HPDE6-E6E7 (cell line): Measurements from ENCODE around the gene GABRE.
A peak's percentile ranks its signal among the peaks of the same experiment; 100 is the strongest.

ENCODE experiments used
- DNase-seq: peaks from one replicate; pipeline ENCODE4 v3.0.0; 2011; ENCODE audit warnings: missing footprints; ENCODE audit errors: extremely low spot score

The GABRE gene

GRCh38 chrX:151974336-151975227 is at the start of gene GABRE:
GABRE (minus strand) TSS chrX:151974676; CDS start chrX:151974625, 51 bp downstream.
- DNase-seq, result peak; percentile 66

DNA sequence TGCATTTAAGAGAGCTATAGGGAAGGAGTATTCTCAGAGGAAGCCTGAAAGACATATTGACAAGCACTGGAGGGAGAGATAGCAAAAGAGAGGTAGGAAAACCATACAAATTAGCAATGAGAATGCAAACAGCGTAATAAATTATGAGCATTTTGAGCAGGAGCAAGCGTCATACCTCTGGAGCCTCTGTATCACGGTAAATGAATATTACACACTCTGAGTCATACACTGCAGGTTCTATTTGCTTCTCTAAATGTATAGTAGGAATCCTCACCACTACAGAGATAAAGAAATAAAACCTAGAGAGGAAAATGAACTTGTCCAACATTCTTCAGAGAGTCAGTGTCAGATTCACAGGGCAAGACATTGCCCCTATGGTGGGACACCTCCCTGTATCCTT is 46.4 kb upstream of the GABRE start:
- no peak for DNase-seq

- no peak for DNase-seq
Observed at GRCh38 chrX:151999813-152000212, 25.3 kb upstream of the GABRE start.

DNA sequence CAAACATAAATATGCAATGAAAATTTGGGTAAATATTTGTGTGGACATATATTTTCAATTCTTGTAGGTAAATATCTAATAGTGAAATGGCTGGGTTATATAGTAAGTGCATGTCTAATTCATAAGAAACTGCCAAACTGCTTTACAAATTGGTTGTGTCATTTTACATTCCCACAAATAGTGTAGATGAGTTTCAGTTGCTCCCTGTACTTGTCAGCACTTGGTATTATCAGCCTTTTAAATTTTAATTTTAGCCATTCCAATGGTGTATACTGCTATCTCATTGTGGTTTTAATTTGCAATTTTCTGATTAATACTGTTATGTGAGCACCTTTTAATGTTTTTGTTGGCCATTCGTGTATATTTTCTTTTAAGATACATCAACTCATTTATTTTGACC is 23.1 kb upstream of the GABRE start:
- no peak for DNase-seq

- DNase-seq, result no peak
Observed at GRCh38 chrX:151996347-151996746, 21.9 kb upstream of the GABRE start.

DNA sequence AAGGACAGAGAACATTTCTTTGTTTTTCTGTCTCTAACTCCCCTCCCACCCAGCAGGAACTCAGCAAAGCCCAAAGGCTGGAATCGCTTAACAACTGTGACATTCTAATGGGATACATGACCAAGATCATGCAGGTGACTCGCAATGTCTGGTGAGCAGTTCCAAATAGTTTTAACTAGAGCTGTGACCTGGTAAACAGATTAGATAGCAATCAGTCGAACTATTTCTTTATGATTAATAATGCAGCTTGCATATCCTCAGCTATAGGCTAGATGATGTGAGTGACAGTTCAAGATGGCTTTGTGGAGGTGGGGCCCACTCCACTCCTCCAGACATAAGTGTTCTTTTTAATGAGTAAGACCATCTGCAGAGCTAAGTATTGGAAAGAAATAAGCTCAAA is 20.0 kb upstream of the GABRE start:
- no peak for DNase-seq

DNA sequence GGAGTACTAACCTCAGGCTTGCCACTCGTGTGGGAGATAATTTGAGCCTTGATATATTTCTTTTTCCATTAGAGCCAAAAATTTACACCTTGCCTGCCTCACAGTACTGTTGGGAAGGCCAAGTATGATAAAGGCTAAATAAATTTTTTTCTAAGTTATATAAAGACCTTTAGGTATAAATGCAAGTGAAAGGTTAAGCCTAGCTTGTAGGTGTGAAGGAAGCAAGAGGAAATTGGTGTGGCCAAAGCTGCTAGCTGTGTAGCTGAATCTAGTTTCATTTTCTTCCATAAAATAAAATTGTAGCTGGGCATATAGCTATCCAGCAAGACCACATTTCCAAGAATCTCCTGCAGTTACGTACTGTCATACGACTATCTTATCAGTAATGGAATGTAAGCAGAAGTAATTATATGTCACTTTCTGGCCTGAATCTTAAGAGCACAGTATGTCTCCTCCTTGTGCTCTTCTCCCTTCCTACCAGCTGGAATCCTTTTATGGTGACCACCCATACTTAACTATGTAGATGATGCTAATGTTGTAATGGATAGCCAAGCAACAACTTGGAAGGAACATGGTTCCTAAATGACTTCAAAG is 14.3 kb upstream of the GABRE start:
- DNase-seq, result no peak

GRCh38 chrX:151987108-151987507 is 12.6 kb upstream of the GABRE start:
- no peak for DNase-seq

- DNase-seq, result no peak
Observed at GRCh38 chrX:151985955-151986354, 11.5 kb upstream of the GABRE start.

DNA sequence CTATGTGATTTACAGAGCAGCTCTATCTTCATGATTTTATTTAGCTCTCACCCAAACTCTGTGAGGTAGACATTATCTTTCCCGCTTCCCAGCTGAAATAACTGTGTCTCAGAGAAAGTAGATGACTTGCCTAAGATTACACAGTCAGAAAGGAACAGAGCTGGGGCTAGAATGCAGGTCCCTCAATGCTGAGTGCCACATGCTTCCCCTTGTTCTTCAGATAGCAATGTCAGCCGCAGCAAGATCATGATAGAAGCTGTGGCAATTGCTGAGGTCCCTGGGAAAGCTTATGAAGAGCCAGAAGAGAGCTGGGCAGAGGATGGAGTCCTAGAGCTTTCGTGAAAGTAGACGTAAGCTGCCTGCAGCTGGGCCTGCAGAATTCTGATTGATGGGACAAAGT is 11.1 kb upstream of the GABRE start:
- DNase-seq, result no peak

DNA sequence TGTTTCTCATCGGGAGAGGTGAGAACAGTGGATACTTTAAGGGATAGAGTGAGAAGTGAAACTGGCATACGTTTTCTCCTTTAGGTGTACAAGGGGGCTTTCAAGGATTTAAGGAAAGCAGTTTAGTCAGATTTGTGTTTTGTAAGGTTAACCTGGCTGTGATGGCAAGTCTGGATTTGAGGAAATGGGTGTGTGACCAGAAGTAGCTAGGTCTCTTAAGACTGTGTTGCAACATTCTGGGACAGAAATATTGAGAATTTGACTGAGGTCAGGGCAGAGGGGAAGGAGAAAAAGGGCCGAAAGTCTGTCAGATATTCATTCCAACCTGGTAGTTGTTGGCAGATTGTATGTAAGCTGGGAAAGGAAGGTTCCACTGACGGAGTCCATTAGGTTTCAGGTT is 10.4 kb upstream of the GABRE start:
- DNase-seq, result no peak

- DNase-seq, result peak; percentile 74
Observed at GRCh38 chrX:151984328-151984727, 9.9 kb upstream of the GABRE start.

GRCh38 chrX:151983186-151983585 is 8.7 kb upstream of the GABRE start:
- no peak for DNase-seq

- peak; percentile 42 for DNase-seq
Observed at GRCh38 chrX:151982222-151982621, 7.7 kb upstream of the GABRE start.

GRCh38 chrX:151981129-151981528 is 6.7 kb upstream of the GABRE start:
- DNase-seq, result no peak

DNA sequence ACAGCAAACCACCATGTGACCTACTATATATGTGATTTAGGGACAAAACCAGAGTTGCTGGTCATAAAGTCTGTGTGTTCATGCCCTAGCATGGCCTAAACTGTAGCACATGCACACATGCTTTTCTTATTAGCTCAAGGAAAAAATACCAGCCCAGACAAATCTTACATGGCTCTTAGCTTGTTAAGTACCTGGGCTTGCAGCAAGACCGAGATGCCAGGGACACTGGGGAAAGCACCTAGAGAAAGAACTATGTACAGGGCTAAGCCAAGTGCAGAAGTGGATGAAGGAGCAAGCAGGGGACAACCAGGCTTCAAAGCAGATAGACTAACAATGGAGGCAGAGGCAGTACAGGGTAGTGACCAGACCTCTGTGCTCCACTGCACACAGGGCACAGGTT is 3.4 kb upstream of the GABRE start:
- no peak for DNase-seq

DNA sequence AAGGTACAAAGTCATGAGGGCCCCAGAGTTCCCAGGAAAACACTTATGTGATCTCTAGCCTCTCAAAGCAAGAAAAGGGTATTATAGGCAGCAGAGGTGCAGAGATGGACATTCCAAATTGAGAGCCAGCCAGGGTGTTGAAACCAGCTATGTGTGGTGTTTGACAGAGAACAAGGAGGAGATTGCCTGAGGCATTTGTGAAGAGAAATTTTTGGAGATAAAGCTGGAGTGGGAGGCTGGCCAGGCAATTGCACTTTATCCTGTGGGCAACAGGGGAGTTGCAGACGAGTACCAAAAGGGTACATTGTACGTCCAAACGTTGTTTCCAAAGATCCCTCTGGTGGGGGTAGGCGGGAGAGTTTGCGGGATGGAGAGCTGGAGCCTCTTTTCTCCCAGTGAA is 2.5 kb upstream of the GABRE start:
- DNase-seq, result no peak

DNA sequence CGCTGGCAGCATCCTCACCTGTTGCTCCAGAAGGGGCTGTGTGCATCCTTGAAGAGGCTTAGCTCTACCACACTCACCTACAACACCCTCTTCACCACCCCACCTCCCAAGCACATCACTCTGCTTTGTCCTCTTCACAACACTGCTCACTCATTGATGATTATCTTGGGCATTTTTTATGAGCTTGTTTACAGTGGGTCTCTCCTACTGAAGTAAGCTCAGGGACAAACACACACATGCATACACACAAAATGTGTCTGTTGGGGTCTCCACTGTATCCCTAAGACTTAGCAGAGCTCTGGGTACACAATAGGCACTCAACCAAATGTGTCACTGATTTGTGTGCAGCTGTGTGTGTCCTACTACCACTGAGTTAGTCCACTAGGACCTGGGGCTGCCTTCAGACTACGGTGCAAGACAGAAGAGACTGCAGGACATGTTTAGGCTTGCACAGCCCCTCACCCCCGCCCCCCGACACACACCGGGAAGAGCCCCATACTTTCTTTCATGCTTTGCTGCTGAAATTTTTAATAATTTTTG is 1.3 kb upstream of the GABRE start:
- DNase-seq, result no peak

DNA sequence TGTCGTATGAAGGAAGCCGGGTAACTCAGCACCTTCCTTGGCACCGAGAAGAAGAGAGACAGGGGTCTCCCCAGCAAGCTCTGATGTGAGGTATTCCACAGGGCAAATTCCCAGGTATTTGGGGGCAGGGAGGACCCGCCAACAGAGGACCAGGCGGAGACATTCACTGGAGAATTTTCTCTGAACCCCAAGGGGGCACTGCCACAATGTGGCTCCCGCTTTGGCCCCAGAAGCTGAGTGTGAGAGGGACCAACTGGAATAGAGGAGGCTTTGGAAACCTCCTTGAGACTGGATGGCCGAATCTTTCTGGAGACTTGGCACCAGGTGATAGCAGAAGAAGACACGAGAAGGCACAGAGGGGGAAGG is 735 bp upstream of the GABRE start:
- no peak for DNase-seq

DNA sequence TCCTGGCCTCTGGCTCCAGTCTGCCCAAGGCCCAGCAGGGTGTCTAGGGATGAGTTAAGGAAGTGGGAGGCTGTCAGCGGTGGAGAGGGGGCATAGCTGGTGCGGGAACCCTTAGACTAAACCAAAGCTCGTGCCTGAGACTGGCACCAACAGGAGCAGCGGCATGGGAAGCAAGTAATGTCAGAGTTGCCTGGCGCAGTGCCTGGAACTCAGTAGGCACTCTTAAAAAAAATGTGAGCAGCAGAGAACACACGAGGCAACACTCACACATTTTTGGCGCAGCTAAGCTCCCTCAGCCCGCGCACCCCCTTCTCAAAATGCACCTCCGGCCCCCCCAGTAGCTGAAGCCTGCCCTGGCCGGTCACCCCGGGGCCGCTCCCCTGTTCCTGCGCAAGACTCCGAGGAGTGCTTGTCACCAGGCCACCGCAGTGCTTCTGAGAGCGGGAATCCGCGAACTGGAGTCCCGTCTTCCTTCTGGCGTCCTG is 583 bp downstream of the GABRE start:
- DNase-seq, result peak; percentile 28

- DNase-seq, result peak; percentile 47
Observed at GRCh38 chrX:151973060-151973661, 1.3 kb downstream of the GABRE start.

DNA sequence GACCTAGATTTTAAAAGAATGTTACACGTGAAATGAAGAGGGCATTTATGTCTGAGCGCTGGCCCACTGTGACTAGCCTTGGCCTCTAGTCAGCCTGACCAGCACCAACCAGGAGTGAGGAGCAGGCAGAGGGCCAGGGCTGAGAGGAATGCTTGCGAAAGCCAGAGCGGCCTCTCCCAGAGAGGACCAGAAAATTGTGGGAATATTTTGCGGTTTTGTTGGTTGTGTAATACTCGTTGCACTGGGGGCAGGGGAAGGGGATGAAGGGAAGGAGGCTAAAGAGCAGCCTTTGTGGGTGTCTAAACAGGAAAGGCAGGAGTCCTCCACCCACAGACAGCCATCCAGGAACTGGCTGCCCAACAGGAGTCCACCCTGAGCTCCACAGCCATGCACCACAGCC is 3.8 kb downstream of the GABRE start:
- peak; percentile 64 for DNase-seq

- no peak for DNase-seq
Observed at GRCh38 chrX:151970027-151970426, 4.4 kb downstream of the GABRE start.
